Mononuclear cell (primary cell): ENCODE results near the gene ERC2. TPM values are rescaled to one million over a fixed set of nuclear protein-coding genes. Genes with fewer than 3 reads are reported as not detected.
"Not testable (repeated sequence)": the region's sequence is repeated elsewhere in the genome, so short reads cannot be mapped to it uniquely, and the experiment has no call there.

Experiments
- H3K27me3 ChIP-seq: 2 replicates; pipeline ENCODE4 v1.6.0; 2011; ENCODE audit warnings: low read length, control low read depth; ENCODE audit not compliant: insufficient read depth
- H3K4me1 ChIP-seq: 2 replicates; pipeline ENCODE4 v1.5.1; 2011; ENCODE audit warnings: mild to moderate bottlenecking, low read length, control low read depth; ENCODE audit not compliant: insufficient read depth
- H3K4me3 ChIP-seq: 2 replicates; pipeline ENCODE4 v1.5.1; 2011; ENCODE audit warnings: mild to moderate bottlenecking, low read length, moderate library complexity
- H3K9me3 ChIP-seq: 2 replicates; pipeline ENCODE4 v1.5.1; 2011; ENCODE audit warnings: low read depth, mild to moderate bottlenecking, control low read depth, low read length
- total RNA-seq: library from RNA; depleted of rRNA; stranded (reverse); fragments of >200 nt; gene quantifications from one replicate; pipeline ENCODE4 v1.2.3, GENCODE V29; 2012

ERC2 gene
- total RNA-seq, 1 donor, result 0.10 TPM

- peaks cover 5% of the 10 kb centered on the region for H3K9me3 ChIP-seq
- no peaks in the 10 kb centered on the region for H3K27me3 ChIP-seq
Measured at GRCh38 chr3:56042326-56042951, 425.8 kb downstream of the ERC2 start.

GRCh38 chr3:56025326-56025725 is 442.9 kb downstream of the ERC2 start:
- no peaks in the 10 kb centered on the region for H3K9me3 ChIP-seq

More at GRCh38 chr3:56042326-56042951, 425.8 kb downstream of the ERC2 start:
- H3K4me1 ChIP-seq, result no peaks in the 10 kb centered on the region
- no peak overlapping the region for H3K4me3 ChIP-seq

GRCh38 chr3:56023546-56023945 is 444.7 kb downstream of the ERC2 start:
- Histone ChIP-seq H3K4me3 (no peak overlapping the region), H3K9me3 (no peaks in the 10 kb centered on the region), H3K4me1 (no peaks in the 10 kb centered on the region), H3K27me3 (no peaks in the 10 kb centered on the region)

More at GRCh38 chr3:56025326-56025725, 442.9 kb downstream of the ERC2 start:
- Histone ChIP-seq H3K4me1 (no peaks in the 10 kb centered on the region), H3K4me3 (no peak overlapping the region), H3K27me3 (no peaks in the 10 kb centered on the region)

GRCh38 chr3:56022619-56023018 is 445.6 kb downstream of the ERC2 start:
- Histone ChIP-seq H3K9me3 (no peaks in the 10 kb centered on the region), H3K4me1 (no peaks in the 10 kb centered on the region), H3K4me3 (no peak overlapping the region), H3K27me3 (no peaks in the 10 kb centered on the region)

GRCh38 chr3:56019490-56020146 is 448.6 kb downstream of the ERC2 start:
- Histone ChIP-seq H3K9me3 (no peaks in the 10 kb centered on the region), H3K4me3 (no peak overlapping the region), H3K4me1 (no peaks in the 10 kb centered on the region), H3K27me3 (no peaks in the 10 kb centered on the region)

- H3K27me3 ChIP-seq, H3K4me3 ChIP-seq, H3K9me3 ChIP-seq, H3K4me1 ChIP-seq: not testable (repeated sequence)
Measured at GRCh38 chr3:56015374-56015773, 452.9 kb downstream of the ERC2 start.

GRCh38 chr3:56012721-56013120 is 455.5 kb downstream of the ERC2 start:
- no peaks in the 10 kb centered on the region for H3K9me3 ChIP-seq
- H3K4me3 ChIP-seq, result no peak overlapping the region
- H3K27me3 ChIP-seq, result no peaks in the 10 kb centered on the region
- H3K4me1 ChIP-seq, result no peaks in the 10 kb centered on the region

- H3K4me1 ChIP-seq, result no peaks in the 10 kb centered on the region
- no peaks in the 10 kb centered on the region for H3K27me3 ChIP-seq
- no peaks in the 10 kb centered on the region for H3K9me3 ChIP-seq
- no peak overlapping the region for H3K4me3 ChIP-seq
Measured at GRCh38 chr3:56005196-56005805, 463.0 kb downstream of the ERC2 start.

- Histone ChIP-seq H3K27me3 (no peaks in the 10 kb centered on the region), H3K4me3 (no peak overlapping the region), H3K4me1 (no peaks in the 10 kb centered on the region), H3K9me3 (no peaks in the 10 kb centered on the region)
Measured at GRCh38 chr3:56003129-56003528, 465.1 kb downstream of the ERC2 start.

- Histone ChIP-seq H3K9me3 (no peaks in the 10 kb centered on the region), H3K27me3 (no peaks in the 10 kb centered on the region), H3K4me3 (no peak overlapping the region), H3K4me1 (no peaks in the 10 kb centered on the region)
Measured at GRCh38 chr3:56001991-56002390, 466.3 kb downstream of the ERC2 start.

GRCh38 chr3:56001537-56001936 is 466.7 kb downstream of the ERC2 start:
- no peaks in the 10 kb centered on the region for H3K27me3 ChIP-seq
- H3K9me3 ChIP-seq, result no peaks in the 10 kb centered on the region
- no peaks in the 10 kb centered on the region for H3K4me1 ChIP-seq
- H3K4me3 ChIP-seq, result no peak overlapping the region

- H3K27me3 ChIP-seq, result no peaks in the 10 kb centered on the region
- no peaks in the 10 kb centered on the region for H3K4me1 ChIP-seq
- no peaks in the 10 kb centered on the region for H3K9me3 ChIP-seq
- H3K4me3 ChIP-seq, result no peak overlapping the region
Measured at GRCh38 chr3:55989366-55989765, 478.9 kb downstream of the ERC2 start.

- H3K9me3 ChIP-seq, result no peaks in the 10 kb centered on the region
- no peaks in the 10 kb centered on the region for H3K27me3 ChIP-seq
- no peaks in the 10 kb centered on the region for H3K4me1 ChIP-seq
- H3K4me3 ChIP-seq, result no peak overlapping the region
Measured at GRCh38 chr3:55988905-55989304, 479.4 kb downstream of the ERC2 start.

- Histone ChIP-seq H3K4me1 (no peaks in the 10 kb centered on the region), H3K27me3 (no peaks in the 10 kb centered on the region), H3K4me3 (no peak overlapping the region), H3K9me3 (no peaks in the 10 kb centered on the region)
Measured at GRCh38 chr3:55984626-55985025, 483.6 kb downstream of the ERC2 start.

- Histone ChIP-seq H3K9me3 (no peaks in the 10 kb centered on the region), H3K4me1 (no peaks in the 10 kb centered on the region), H3K4me3 (no peak overlapping the region), H3K27me3 (no peaks in the 10 kb centered on the region)
Measured at GRCh38 chr3:55978953-55979352, 489.3 kb downstream of the ERC2 start.
